Mesodermal cell (in vitro differentiated cells): ENCODE results near the gene TRIM50.
"Not testable (repeated sequence)": the region's sequence is repeated elsewhere in the genome, so short reads cannot be mapped to it uniquely, and the experiment has no call there.

Experiments
- H3K27ac ChIP-seq: 2 replicates; pipeline ENCODE4 v1.7.0; 2013; ENCODE audit warnings: mild to moderate bottlenecking, low read depth, low read length, moderate library complexity; ENCODE audit not compliant: severe bottlenecking
- H3K36me3 ChIP-seq: 2 replicates; pipeline ENCODE4 v1.7.1; 2013; ENCODE audit warnings: mild to moderate bottlenecking, low read length, moderate library complexity; ENCODE audit not compliant: control insufficient read depth, insufficient read depth
- H3K4me1 ChIP-seq: one replicate; pipeline ENCODE4 v1.7.1; 2013; ENCODE audit warnings: mild to moderate bottlenecking, low read length; ENCODE audit not compliant: insufficient read depth, control insufficient read depth, poor library complexity, severe bottlenecking
- H3K4me3 ChIP-seq: 2 replicates; pipeline ENCODE4 v1.7.0; 2013; ENCODE audit warnings: low read length, control low read depth, mild to moderate bottlenecking; ENCODE audit not compliant: insufficient read depth, poor library complexity, severe bottlenecking; ENCODE audit errors: extremely low read depth
- H3K9me3 ChIP-seq: 2 replicates; pipeline ENCODE4 v1.7.1; 2013; ENCODE audit warnings: mild to moderate bottlenecking, low read length, moderate library complexity; ENCODE audit not compliant: control insufficient read depth
- WGBS, 2 experiments: methylation state at CpG; one replicate each; pipeline ENCODE4 v1.1.5; 2013; ENCODE audit warnings: missing lambda C conversion rate in 2 of 2; ENCODE audit not compliant: insufficient coverage in 2 of 2; 5-methylcytosine and 5-hydroxymethylcytosine counted together

The TRIM50 gene

DNA sequence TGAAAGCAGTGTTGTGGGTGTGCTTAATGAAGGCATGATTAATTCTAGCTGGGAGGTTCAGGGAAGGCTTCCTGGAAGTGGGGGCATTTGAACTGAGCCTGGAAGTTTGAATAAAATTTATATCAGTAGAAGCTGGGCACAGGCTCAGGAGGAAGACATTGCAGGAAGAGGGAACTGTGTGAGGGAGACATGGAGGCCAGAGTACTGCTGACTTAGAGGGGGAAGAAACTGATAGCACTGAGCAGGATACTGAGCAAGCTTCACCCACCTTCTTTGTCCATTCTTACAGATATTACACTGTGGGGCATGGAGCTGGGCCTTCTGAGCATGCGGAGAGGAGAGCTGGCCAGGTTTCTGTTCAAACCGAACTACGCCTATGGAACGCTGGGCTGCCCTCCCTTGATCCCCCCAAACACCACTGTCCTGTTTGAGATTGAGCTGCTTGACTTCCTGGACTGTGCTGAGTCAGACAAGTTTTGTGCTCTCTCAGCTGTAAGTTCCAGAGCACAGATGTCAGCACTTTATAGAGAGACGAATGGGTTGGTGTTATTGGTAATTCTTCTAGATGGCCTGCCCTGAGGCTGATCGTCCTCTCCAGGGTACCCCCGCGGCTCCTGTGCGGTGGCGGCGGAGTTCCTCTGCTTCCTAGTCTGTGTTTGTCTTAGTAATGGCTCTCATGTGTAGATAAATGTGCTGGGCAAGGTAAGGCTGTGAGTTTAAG, 2.1 kb upstream of the TRIM50 start:
- no peaks in the 10 kb centered on the region for H3K9me3 ChIP-seq
- 83% methylated on average over 10 to 11 of the region's 11 CpGs for WGBS, 2 experiments

DNA sequence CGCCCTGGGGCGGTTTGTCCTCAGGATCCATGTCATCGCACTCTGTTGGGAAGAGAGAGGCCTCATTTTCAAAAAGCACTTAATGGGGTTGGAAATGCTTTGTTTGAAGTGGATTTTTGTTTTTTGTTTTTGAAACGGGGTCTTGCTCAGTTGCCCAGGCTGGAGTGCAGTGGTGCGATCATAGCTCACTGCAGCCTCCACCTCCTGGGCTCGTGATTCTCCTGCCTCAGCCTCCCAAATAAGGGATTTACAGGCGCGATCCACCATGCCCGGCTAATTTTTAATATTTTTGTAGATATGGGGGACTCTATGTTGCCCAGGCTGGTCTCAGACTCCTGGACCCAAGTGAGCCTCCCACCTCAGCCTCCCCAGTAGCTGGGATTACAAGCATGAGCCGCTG, 814 bp upstream of the TRIM50 start:
- Histone ChIP-seq H3K27ac (no peak overlapping the region), H3K36me3 (no peaks in the 10 kb centered on the region), H3K9me3 (no peaks in the 10 kb centered on the region), H3K4me3 (no peak overlapping the region), H3K4me1 (peaks cover 13% of the 10 kb centered on the region)
- WGBS, 2 experiments: 97 to 100% methylated on average over 5 of the region's 10 CpGs

More for the DNA sequence above, 2.1 kb upstream of the TRIM50 start:
- no peaks in the 10 kb centered on the region for H3K36me3 ChIP-seq
- peak overlapping the region; percentile 33 for H3K27ac ChIP-seq
- no peak overlapping the region for H3K4me3 ChIP-seq
- peaks cover 13% of the 10 kb centered on the region for H3K4me1 ChIP-seq

DNA sequence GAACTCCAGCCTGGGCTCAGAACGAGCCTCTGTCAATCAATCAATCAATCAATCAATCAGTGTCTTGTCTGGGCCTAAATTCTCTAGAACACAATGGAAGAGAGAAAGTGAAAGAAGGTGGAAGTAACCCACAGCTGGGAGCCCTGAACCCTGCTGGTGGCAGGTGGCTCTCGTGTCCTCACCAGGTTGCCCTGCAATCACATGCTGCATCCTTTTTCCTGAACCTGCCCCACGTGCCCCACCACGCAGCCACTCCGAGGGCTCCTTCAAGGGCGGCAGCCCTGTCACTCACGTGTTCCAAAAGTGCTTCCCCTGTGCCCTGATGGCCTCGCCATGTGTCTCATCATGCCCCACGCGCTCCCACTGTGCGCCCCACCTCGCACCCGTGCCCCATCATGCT, 433 bp downstream of the TRIM50 start:
- whole genome bisulfite sequencing, 2 experiments: 100% methylated on average over 1 of the region's 13 CpGs; no CpG with 5 or more reads in 1 of the 2 experiments
- not testable (repeated sequence) for H3K9me3 ChIP-seq, H3K4me3 ChIP-seq, H3K36me3 ChIP-seq, H3K27ac ChIP-seq
- peaks cover 13% of the 10 kb centered on the region for H3K4me1 ChIP-seq

DNA sequence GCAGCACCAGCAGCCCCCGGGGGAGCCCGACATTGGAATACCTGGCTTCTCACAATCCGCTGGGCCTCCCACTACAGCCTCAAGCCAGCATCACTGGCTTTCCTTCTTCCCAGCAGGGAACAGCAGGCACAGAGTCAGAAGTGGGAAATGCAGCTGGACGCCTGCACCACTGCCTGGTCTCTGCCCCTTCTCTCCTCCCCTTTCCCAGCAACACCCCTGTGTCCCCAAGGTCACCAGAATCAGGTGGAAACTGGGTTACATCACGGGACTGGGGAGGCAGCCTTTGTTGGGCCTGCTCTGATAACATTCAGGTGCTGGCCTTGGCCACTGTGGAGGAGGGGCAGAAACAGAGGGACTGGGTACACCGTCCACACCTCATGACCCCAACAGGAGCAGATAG, 2.5 kb downstream of the TRIM50 start:
- not testable (repeated sequence) for H3K4me1 ChIP-seq, H3K27ac ChIP-seq, H3K9me3 ChIP-seq, H3K36me3 ChIP-seq, H3K4me3 ChIP-seq
- 86 to 89% methylated on average over 3 of the region's 6 CpGs for WGBS, 2 experiments

DNA sequence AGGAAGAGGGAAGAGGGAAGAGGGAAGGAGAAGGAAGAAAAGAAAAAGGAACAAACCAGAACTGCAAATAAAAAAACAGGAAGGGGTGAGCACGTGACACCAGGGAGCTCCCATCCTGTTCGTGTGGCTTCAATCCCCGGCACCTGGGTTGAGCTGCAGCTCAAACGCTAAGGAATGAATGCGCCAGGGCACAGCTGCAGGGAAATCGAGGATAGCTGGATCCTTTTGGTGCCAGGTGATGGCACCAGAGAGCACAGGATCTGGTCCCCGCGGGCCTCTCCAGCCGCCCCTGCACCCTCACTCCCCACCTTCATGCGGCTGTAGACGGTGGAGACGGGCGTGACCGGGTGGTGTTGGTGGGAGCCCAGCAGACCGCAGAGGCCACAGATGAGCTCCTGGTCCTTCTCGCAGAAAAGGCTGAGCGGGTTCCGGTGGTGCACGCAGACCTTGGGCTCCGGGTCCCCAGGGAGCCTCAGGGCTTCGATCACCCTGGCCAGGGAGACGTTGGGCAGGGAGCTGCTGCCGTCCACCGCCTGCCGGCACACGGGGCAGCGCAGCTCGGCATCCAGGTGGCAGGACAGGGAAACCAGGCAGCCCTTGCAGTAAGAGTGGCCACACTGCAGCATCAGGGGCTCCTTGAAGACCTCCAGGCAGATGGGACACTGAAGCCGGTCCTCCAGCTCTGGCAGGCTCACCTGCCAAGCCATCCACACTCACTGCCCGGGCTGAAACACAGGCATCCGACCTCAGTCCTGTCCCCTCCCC, 3.6 kb downstream of the TRIM50 start:
- not testable (repeated sequence) for H3K9me3 ChIP-seq, H3K4me1 ChIP-seq, H3K27ac ChIP-seq, H3K36me3 ChIP-seq, H3K4me3 ChIP-seq
- 47 to 52% methylated on average over 19 to 20 of the region's 31 CpGs for whole genome bisulfite sequencing, 2 experiments

DNA sequence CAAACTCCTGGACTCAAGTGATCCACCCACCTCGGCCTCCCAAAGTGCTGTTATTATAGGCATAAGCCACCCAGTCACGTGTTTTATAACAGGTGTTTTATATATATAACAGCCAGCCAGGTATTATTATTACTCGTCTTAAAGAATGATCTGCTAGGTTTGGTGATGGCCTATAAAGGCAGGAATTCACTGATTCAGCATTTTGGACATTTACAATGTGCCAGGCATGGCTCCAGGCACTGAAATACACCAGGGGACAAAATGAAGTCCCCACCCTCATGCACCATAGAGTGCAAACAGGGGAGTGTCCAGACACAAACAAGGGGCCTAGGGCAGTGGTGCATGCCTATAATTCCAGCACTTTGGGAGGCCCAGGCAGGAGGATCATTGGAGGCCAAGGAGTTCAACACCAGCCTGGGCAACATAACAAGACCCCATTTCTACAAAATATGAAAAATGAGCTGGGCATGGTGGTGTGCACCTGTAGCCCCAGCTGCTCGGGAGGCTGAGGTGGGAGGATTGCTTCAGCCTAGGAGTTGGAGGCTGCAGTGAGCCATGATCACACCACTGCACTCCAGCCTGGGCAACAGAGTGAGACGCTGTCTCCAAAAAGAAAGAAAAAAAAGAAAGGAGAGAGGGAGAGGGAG, 4.3 kb downstream of the TRIM50 start:
- not testable (repeated sequence) for H3K4me1 ChIP-seq, H3K27ac ChIP-seq, H3K9me3 ChIP-seq, H3K4me3 ChIP-seq, H3K36me3 ChIP-seq
- WGBS, 2 experiments: 89 to 100% methylated on average over 1 of the region's 5 CpGs

DNA sequence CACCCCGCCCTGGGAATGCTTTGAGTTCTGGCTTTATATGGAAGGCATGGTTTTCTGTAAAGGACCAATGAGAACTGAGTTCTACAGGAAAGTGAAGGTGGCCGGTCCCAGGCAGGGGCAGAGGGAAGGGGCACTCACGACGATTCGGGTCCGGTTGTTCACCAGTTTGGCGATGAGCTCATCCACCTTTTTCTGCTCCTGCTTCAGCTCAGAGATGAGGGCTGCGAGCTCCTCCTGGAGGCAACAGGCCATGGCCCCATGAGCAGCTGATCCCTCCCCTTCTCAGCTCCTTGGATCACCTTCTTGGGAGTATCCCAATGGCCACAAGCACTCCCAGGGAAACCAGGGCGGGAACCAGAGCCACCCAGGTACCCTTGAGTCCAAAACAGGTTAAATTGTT, 7.9 kb downstream of the TRIM50 start:
- H3K4me3 ChIP-seq, H3K4me1 ChIP-seq, H3K36me3 ChIP-seq, H3K27ac ChIP-seq, H3K9me3 ChIP-seq: not testable (repeated sequence)
- 77 to 88% methylated on average over 3 to 8 of the region's 9 CpGs for WGBS, 2 experiments

DNA sequence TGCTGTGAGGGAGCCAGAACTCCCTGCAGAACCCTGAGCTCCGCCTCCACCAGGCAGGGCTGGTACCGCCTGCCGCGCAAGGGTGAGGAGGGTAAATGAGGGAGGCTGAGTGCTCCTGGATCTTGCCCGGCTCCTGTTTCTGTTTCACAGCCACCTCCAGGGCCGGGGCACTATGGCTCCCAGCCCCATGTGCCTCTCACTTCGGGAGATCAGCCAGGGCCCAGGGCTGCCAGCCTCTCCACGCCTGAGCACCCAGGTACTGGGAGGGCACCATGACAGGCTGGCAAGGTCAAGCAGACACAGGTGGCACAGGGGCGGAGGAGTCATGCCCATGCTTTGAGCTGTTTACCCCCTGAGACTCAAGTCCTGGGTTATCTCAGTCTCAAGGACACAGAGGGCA, 8.3 kb downstream of the TRIM50 start:
- WGBS, 2 experiments: 89 to 92% methylated on average over 6 to 7 of the region's 9 CpGs
- H3K9me3 ChIP-seq, H3K36me3 ChIP-seq, H3K4me3 ChIP-seq, H3K27ac ChIP-seq, H3K4me1 ChIP-seq: not testable (repeated sequence)

DNA sequence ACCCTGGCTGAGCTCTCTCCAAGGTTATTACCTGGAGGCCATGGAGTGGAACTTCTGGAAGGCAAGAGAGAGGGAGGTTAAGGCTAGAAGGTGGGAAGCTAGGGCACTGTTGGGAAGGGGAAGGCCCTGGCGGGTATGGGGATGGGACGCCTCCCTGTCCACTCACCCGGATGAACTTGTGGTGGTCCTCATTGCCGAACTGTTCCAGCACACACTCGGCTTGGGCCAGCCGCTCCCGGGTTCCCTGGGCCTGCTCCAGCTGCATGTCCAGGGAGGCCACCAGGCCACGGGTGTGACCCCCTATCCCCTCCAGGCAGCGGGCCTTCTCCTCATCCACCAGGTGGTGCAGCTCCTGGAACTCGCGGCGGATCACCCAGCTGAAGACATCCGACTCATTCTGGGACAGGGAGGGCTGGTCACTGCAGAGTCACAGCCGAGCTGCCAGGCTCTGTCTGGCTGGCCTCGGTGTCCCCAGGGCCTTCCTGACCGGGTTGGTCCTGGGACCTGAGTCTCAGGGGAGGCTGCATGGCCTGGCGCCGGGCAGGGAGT, 9.2 kb downstream of the TRIM50 start:
- not testable (repeated sequence) for H3K9me3 ChIP-seq, H3K27ac ChIP-seq, H3K4me3 ChIP-seq, H3K36me3 ChIP-seq, H3K4me1 ChIP-seq
- WGBS, 2 experiments: 63 to 77% methylated on average over 4 of the region's 18 CpGs

DNA sequence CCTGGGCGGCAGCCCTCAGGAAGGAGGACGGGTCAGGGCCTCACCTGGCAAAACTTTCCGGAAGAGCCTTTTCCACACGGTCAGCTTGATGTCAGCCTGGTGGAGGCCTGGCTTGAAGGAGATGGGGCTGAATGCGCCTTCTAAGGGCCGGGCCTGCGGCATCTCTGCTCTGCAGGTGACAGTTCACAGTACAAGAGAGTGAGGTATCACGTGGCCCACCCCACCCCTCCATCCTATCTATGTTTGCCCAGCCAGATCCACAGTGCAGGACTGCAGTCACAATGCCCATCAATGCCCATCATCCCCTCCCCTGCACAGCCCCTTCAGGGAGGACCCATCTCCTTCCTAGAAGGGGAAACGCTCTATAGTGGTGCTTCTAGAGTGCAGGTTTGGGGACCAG, 11.4 kb downstream of the TRIM50 start:
- 89 to 97% methylated on average over 5 to 6 of the region's 9 CpGs for WGBS, 2 experiments
- H3K4me3 ChIP-seq: no peak overlapping the region
- H3K4me1 ChIP-seq: no peaks in the 10 kb centered on the region
- H3K36me3 ChIP-seq: no peaks in the 10 kb centered on the region
- no peaks in the 10 kb centered on the region for H3K9me3 ChIP-seq
- H3K27ac ChIP-seq: no peak overlapping the region
